ENCODE measurements around the gene ACTL7A.

ACTL7A gene

DNA sequence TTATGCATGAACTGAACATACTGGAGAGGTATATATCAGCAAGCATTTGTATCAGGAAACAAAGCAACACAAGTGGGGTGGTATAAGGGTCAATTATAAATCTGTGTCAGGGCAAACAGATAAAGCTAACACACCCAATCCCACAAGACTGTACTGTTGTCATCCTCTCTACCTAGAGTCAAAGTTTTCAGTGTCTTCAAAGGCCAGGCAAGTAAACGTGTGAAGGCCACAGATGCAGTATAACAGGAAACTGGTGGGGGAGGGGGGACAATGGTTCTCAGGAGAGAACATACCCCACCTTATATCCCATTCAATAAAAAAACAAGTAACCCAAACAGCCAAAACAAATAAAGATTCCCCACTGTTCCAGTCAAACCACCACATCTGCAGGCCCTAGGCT, 49.8 kb downstream of the ACTL7A start:
- in situ Hi-C loops (cut with HindIII; ENCODE audit: low sequenced_read_pairs), result no loop called here
